Mesendoderm (in vitro differentiated cells): Measurements from ENCODE around the gene SYVN1.

ENCODE experiments used
- DNase-seq: peaks from one replicate; pipeline ENCODE4 v3.0.0; 2013
- H2AK5ac ChIP-seq: 2 replicates; pipeline ENCODE4 v1.6.1; 2013; ENCODE audit warnings: low read length, inconsistent platforms
- H2BK120ac ChIP-seq: 2 replicates; pipeline ENCODE4 v1.6.1; 2013; ENCODE audit warnings: low read depth, mild to moderate bottlenecking, low read length, moderate library complexity, mixed read lengths
- H2BK15ac ChIP-seq: replicated peaks from 2 replicates; pipeline ENCODE4 v1.6.1; 2013; ENCODE audit warnings: low read depth, mild to moderate bottlenecking, moderate library complexity
- H2BK5ac ChIP-seq: 2 replicates; pipeline ENCODE4 v1.6.1; 2013; ENCODE audit warnings: low read length, inconsistent platforms
- H3K18ac ChIP-seq: 2 replicates; pipeline ENCODE4 v1.6.1; 2013; ENCODE audit warnings: mild to moderate bottlenecking, low read length, mixed read lengths
- H3K23ac ChIP-seq: one replicate; pipeline ENCODE4 v1.6.1; 2013; ENCODE audit warnings: low read length
- H3K27ac ChIP-seq: 2 replicates; pipeline ENCODE4 v1.5.1; 2013; ENCODE audit warnings: low read depth, mild to moderate bottlenecking, inconsistent platforms, low read length, moderate library complexity
- H3K27me3 ChIP-seq: 2 replicates; pipeline ENCODE4 v1.6.1; 2013; ENCODE audit warnings: low read length, control low read depth, mild to moderate bottlenecking, inconsistent platforms; ENCODE audit not compliant: insufficient read depth, poor library complexity
- H3K36me3 ChIP-seq: 2 replicates; pipeline ENCODE4 v1.6.1; 2013; ENCODE audit warnings: low read length, inconsistent platforms; ENCODE audit not compliant: control insufficient read depth, insufficient read depth
- H3K4ac ChIP-seq: one replicate; pipeline ENCODE4 v1.6.1; 2013; ENCODE audit warnings: low read depth, mild to moderate bottlenecking, low read length, moderate library complexity
- H3K4me1 ChIP-seq: 2 replicates; pipeline ENCODE4 v1.6.1; 2013; ENCODE audit warnings: low read depth, low read length, inconsistent platforms; ENCODE audit not compliant: control insufficient read depth
- H3K4me2 ChIP-seq: 2 replicates; pipeline ENCODE4 v1.6.1; 2013; ENCODE audit warnings: low read length
- H3K4me3 ChIP-seq: 2 replicates; pipeline ENCODE4 v1.5.1; 2013; ENCODE audit warnings: mild to moderate bottlenecking, low read length
- H3K56ac ChIP-seq: one replicate; pipeline ENCODE4 v1.6.1; 2013; ENCODE audit warnings: low read length
- H3K79me1 ChIP-seq: 2 replicates; pipeline ENCODE4 v1.6.1; 2013; ENCODE audit warnings: low read length, inconsistent platforms
- H3K79me2 ChIP-seq: 2 replicates; pipeline ENCODE4 v1.6.1; 2013; ENCODE audit warnings: mild to moderate bottlenecking, low read length; ENCODE audit not compliant: control insufficient read depth, insufficient read depth
- H3K9ac ChIP-seq: 2 replicates; pipeline ENCODE4 v1.6.1; 2013; ENCODE audit warnings: low read length, inconsistent platforms
- H4K5ac ChIP-seq: one replicate; pipeline ENCODE4 v1.6.1; 2013; ENCODE audit warnings: low read length
- H4K8ac ChIP-seq: one replicate; pipeline ENCODE4 v1.6.1; 2013; ENCODE audit warnings: low read depth, mild to moderate bottlenecking, control low read depth, low read length, moderate library complexity
- WGBS: extraction: QIAGEN DNeasy Blood & Tissue Kit; methylation state at CpG from one replicate; pipeline ENCODE4 v1.1.7; 2013; ENCODE audit warnings: low lambda C conversion rate, missing lambda C conversion rate; ENCODE audit not compliant: insufficient coverage; ENCODE audit errors: extremely low coverage; 5-methylcytosine and 5-hydroxymethylcytosine counted together

Gene SYVN1

GRCh38 chr11:65110354-65110861 lies 23.9 kb downstream of the SYVN1 start:
- no peak overlapping the region for H3K56ac ChIP-seq
- no peak overlapping the region for H3K27ac ChIP-seq
- H2BK5ac ChIP-seq: no peak overlapping the region
- H3K27me3 ChIP-seq: no peaks in the 10 kb centered on the region
- no peak overlapping the region for H3K23ac ChIP-seq
- H2AK5ac ChIP-seq: no peak overlapping the region
- H3K4me1 ChIP-seq: peaks cover 3% of the 10 kb centered on the region
- peak; percentile 88 for DNase-seq
- H3K18ac ChIP-seq: no peak overlapping the region
- no CpG with 5 or more reads among the region's 18 CpGs for WGBS
- H4K8ac ChIP-seq: no peak overlapping the region
- no peak overlapping the region for H2BK15ac ChIP-seq
- H2BK120ac ChIP-seq: no peak overlapping the region
- no peaks in the 10 kb centered on the region for H3K79me2 ChIP-seq
- H3K4me3 ChIP-seq: no peak overlapping the region
- no peaks in the 10 kb centered on the region for H3K36me3 ChIP-seq
- no peak overlapping the region for H3K9ac ChIP-seq
- H3K4me2 ChIP-seq: no peak overlapping the region
- H3K4ac ChIP-seq: no peak overlapping the region
- no peaks in the 10 kb centered on the region for H3K79me1 ChIP-seq
- H4K5ac ChIP-seq: no peak overlapping the region

- no peak overlapping the region for H2BK15ac ChIP-seq
- no peak overlapping the region for H3K23ac ChIP-seq
- no peak overlapping the region for H3K27ac ChIP-seq
- H2BK5ac ChIP-seq: no peak overlapping the region
- WGBS: no CpG with 5 or more reads among the region's 36 CpGs
- H3K18ac ChIP-seq: no peak overlapping the region
- no peak overlapping the region for H3K4ac ChIP-seq
- H3K4me3 ChIP-seq: no peak overlapping the region
- H3K79me1 ChIP-seq: no peaks in the 10 kb centered on the region
- H4K5ac ChIP-seq: no peak overlapping the region
- no peak overlapping the region for H2AK5ac ChIP-seq
- H3K36me3 ChIP-seq: no peaks in the 10 kb centered on the region
- H2BK120ac ChIP-seq: no peak overlapping the region
- H3K9ac ChIP-seq: no peak overlapping the region
- no peak for DNase-seq
- no peaks in the 10 kb centered on the region for H3K79me2 ChIP-seq
- H3K56ac ChIP-seq: no peak overlapping the region
- H3K27me3 ChIP-seq: no peaks in the 10 kb centered on the region
- no peak overlapping the region for H4K8ac ChIP-seq
- peaks cover 3% of the 10 kb centered on the region for H3K4me1 ChIP-seq
- no peak overlapping the region for H3K4me2 ChIP-seq
Measured at GRCh38 chr11:65109231-65110198, 24.8 kb downstream of the SYVN1 start.

- no peak overlapping the region for H4K8ac ChIP-seq
- H3K79me1 ChIP-seq: no peaks in the 10 kb centered on the region
- H3K4me3 ChIP-seq: no peak overlapping the region
- no peak overlapping the region for H3K56ac ChIP-seq
- H3K27ac ChIP-seq: no peak overlapping the region
- H3K4ac ChIP-seq: no peak overlapping the region
- H2AK5ac ChIP-seq: no peak overlapping the region
- no peak overlapping the region for H2BK15ac ChIP-seq
- no CpG with 5 or more reads among the region's 38 CpGs for WGBS
- no peaks in the 10 kb centered on the region for H3K79me2 ChIP-seq
- H2BK120ac ChIP-seq: no peak overlapping the region
- H3K9ac ChIP-seq: no peak overlapping the region
- no peak overlapping the region for H3K4me2 ChIP-seq
- no peak overlapping the region for H3K23ac ChIP-seq
- no peaks in the 10 kb centered on the region for H3K36me3 ChIP-seq
- H2BK5ac ChIP-seq: no peak overlapping the region
- no peak overlapping the region for H4K5ac ChIP-seq
- peaks cover 3% of the 10 kb centered on the region for H3K4me1 ChIP-seq
- H3K18ac ChIP-seq: no peak overlapping the region
- no peaks in the 10 kb centered on the region for H3K27me3 ChIP-seq
- DNase-seq: no peak
Measured at GRCh38 chr11:65108469-65109123, 25.7 kb downstream of the SYVN1 start.

GRCh38 chr11:65107751-65108468 lies 26.4 kb downstream of the SYVN1 start:
- no peak overlapping the region for H4K5ac ChIP-seq
- no peak overlapping the region for H3K23ac ChIP-seq
- H3K79me1 ChIP-seq: no peaks in the 10 kb centered on the region
- H2AK5ac ChIP-seq: no peak overlapping the region
- no peaks in the 10 kb centered on the region for H3K36me3 ChIP-seq
- H2BK5ac ChIP-seq: no peak overlapping the region
- H3K4ac ChIP-seq: no peak overlapping the region
- no CpG with 5 or more reads among the region's 52 CpGs for WGBS
- no peak overlapping the region for H2BK120ac ChIP-seq
- no peaks in the 10 kb centered on the region for H3K27me3 ChIP-seq
- no peak overlapping the region for H3K4me2 ChIP-seq
- H3K56ac ChIP-seq: no peak overlapping the region
- no peak overlapping the region for H2BK15ac ChIP-seq
- no peak overlapping the region for H3K9ac ChIP-seq
- no peak overlapping the region for H3K18ac ChIP-seq
- no peak overlapping the region for H3K4me3 ChIP-seq
- H3K4me1 ChIP-seq: peaks cover 2% of the 10 kb centered on the region
- H4K8ac ChIP-seq: no peak overlapping the region
- no peak for DNase-seq
- no peaks in the 10 kb centered on the region for H3K79me2 ChIP-seq
- no peak overlapping the region for H3K27ac ChIP-seq

GRCh38 chr11:65107078-65107477 lies 27.2 kb downstream of the SYVN1 start:
- no peak overlapping the region for H4K8ac ChIP-seq
- H3K23ac ChIP-seq: no peak overlapping the region
- H3K4me2 ChIP-seq: no peak overlapping the region
- H2BK120ac ChIP-seq: no peak overlapping the region
- H4K5ac ChIP-seq: no peak overlapping the region
- no peak overlapping the region for H3K4ac ChIP-seq
- no peak overlapping the region for H2BK15ac ChIP-seq
- no peak overlapping the region for H3K4me3 ChIP-seq
- WGBS: no CpG with 5 or more reads among the region's 15 CpGs
- no peak overlapping the region for H3K18ac ChIP-seq
- peaks cover 2% of the 10 kb centered on the region for H3K4me1 ChIP-seq
- H2BK5ac ChIP-seq: no peak overlapping the region
- no peak for DNase-seq
- H2AK5ac ChIP-seq: no peak overlapping the region
- H3K79me2 ChIP-seq: no peaks in the 10 kb centered on the region
- no peaks in the 10 kb centered on the region for H3K36me3 ChIP-seq
- no peak overlapping the region for H3K27ac ChIP-seq
- H3K79me1 ChIP-seq: no peaks in the 10 kb centered on the region
- no peaks in the 10 kb centered on the region for H3K27me3 ChIP-seq
- H3K9ac ChIP-seq: no peak overlapping the region
- no peak overlapping the region for H3K56ac ChIP-seq
